HG03103 (cell line): Measurements from ENCODE around the gene ZNRF3.

ENCODE experiments used
- ATAC-seq: cut with Tn5 transposase; IDR thresholded peaks from one replicate; pipeline ENCODE4 v1.9.1; 2021; ENCODE audit warnings: low read depth; ENCODE audit not compliant: unreplicated experiment

ZNRF3 gene

GRCh38 chr22:28978863-28979796, 95.8 kb downstream of the ZNRF3 start:
- no peak for ATAC-seq

- no peak for ATAC-seq
Observed at GRCh38 chr22:28980326-28980725, 97.0 kb downstream of the ZNRF3 start.

- no peak for ATAC-seq
Observed at GRCh38 chr22:28981818-28982499, 98.6 kb downstream of the ZNRF3 start.

GRCh38 chr22:28983190-28983589, 99.8 kb downstream of the ZNRF3 start:
- ATAC-seq = no peak

- no peak for ATAC-seq
Observed at GRCh38 chr22:28983788-28984441, 100.5 kb downstream of the ZNRF3 start.

GRCh38 chr22:28984482-28985158, 101.2 kb downstream of the ZNRF3 start:
- ATAC-seq = no peak

- no peak for ATAC-seq
Observed at GRCh38 chr22:28985581-28986290, 102.4 kb downstream of the ZNRF3 start.

GRCh38 chr22:28986366-28986765, 103.0 kb downstream of the ZNRF3 start:
- no peak for ATAC-seq

- no peak for ATAC-seq
Observed at GRCh38 chr22:28988457-28988856, 105.1 kb downstream of the ZNRF3 start.

GRCh38 chr22:28989035-28989464, 105.7 kb downstream of the ZNRF3 start:
- no peak for ATAC-seq

- ATAC-seq = no peak
Observed at GRCh38 chr22:28989484-28989883, 106.1 kb downstream of the ZNRF3 start.

- ATAC-seq = no peak
Observed at GRCh38 chr22:28989912-28990311, 106.5 kb downstream of the ZNRF3 start.

GRCh38 chr22:28992565-28993356, 109.4 kb downstream of the ZNRF3 start:
- no peak for ATAC-seq

GRCh38 chr22:28994522-28994921, 111.2 kb downstream of the ZNRF3 start:
- ATAC-seq = no peak

- no peak for ATAC-seq
Observed at GRCh38 chr22:28995551-28995950, 112.2 kb downstream of the ZNRF3 start.

GRCh38 chr22:28997342-28997741, 114.0 kb downstream of the ZNRF3 start:
- no peak for ATAC-seq

- ATAC-seq = no peak
Observed at GRCh38 chr22:28998681-28999080, 115.3 kb downstream of the ZNRF3 start.

GRCh38 chr22:28999510-28999909, 116.1 kb downstream of the ZNRF3 start:
- no peak for ATAC-seq

GRCh38 chr22:28999919-29000556, 116.7 kb downstream of the ZNRF3 start:
- ATAC-seq = no peak
